Endothelial cell of umbilical vein (primary cell): ENCODE results near the gene STRBP.

Experiments
- POLR2AphosphoS5 ChIP-seq: IDR thresholded peaks from 2 replicates; pipeline ENCODE4 v1.6.1; 2012; ENCODE audit warnings: low read depth, mild to moderate bottlenecking, control low read depth, low read length, moderate library complexity; ENCODE audit not compliant: insufficient read depth
- TF ChIP-seq, protein P1 (sequence below), 2 donors: IDR thresholded peaks; 1 replicate in 1 of 2; 2 replicates in 1 of 2; pipeline ENCODE4 v1.5.1; 2011; ENCODE audit warnings: low read length in 2 of 2, mild to moderate bottlenecking in 2 of 2, moderate library complexity in 2 of 2, control low read depth in 1 of 2, inconsistent platforms in 1 of 2, low read depth in 1 of 2; ENCODE audit not compliant: insufficient read depth in 1 of 2; ENCODE audit errors: extremely low read depth in 1 of 2

DNA sequence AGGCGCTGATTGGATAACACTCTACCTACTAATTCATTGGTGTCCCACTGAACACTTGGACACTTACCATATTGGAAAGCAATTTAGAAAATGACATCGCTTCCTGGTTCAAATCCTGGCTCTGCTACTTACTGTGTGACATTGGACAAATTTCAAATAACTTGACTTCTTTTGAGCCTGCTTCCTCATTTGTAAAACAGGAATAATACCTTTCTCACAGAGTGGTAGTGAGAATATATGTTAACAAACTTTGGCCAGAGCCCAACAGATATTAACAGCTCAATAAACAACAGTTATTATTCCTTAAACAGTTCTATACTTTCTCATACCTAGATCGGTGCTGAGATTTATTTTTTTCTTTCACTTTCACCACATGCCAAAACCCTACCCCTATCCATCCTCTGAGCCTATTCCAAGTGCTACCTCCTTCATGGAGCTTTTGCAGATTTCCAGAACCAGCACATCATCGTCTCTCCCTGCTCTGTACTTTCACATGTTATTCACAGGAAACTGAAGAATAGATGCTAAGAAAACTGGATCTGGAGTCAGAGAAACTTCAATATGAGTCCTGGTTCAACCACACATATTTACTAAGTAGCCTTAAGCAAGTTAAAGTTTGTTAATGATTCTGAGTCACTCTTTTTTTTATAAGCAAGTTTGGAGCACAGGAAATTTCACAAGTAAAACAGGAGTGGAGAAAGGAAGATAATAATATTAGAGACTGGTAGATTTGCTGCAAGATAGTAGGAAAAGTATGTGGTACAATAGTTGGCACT lies 92.3 kb downstream of the STRBP start:
- TF ChIP-seq, protein P1, sequence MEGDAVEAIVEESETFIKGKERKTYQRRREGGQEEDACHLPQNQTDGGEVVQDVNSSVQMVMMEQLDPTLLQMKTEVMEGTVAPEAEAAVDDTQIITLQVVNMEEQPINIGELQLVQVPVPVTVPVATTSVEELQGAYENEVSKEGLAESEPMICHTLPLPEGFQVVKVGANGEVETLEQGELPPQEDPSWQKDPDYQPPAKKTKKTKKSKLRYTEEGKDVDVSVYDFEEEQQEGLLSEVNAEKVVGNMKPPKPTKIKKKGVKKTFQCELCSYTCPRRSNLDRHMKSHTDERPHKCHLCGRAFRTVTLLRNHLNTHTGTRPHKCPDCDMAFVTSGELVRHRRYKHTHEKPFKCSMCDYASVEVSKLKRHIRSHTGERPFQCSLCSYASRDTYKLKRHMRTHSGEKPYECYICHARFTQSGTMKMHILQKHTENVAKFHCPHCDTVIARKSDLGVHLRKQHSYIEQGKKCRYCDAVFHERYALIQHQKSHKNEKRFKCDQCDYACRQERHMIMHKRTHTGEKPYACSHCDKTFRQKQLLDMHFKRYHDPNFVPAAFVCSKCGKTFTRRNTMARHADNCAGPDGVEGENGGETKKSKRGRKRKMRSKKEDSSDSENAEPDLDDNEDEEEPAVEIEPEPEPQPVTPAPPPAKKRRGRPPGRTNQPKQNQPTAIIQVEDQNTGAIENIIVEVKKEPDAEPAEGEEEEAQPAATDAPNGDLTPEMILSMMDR (IDR thresholded peaks at IDR 0.05; ENCODE audit: extremely low read depth in 1 of 2, insufficient read depth in 1 of 2, low read depth in 1 of 2, low read length in 2 of 2) = no peak
- TF ChIP-seq POLR2AphosphoS5 = no peak
